Daoy (cell line): ENCODE measurements around the gene GNA14. TPM values are rescaled to one million over a fixed set of nuclear protein-coding genes. Genes with fewer than 3 reads are reported as not detected.
A peak's percentile ranks its signal among the peaks of the same experiment; 100 is the strongest.
"Not testable (repeated sequence)": the region's sequence is repeated elsewhere in the genome, so short reads cannot be mapped to it uniquely, and the experiment has no call there.

Experiments
- DNase-seq: peaks from one replicate; pipeline ENCODE4 v3.0.0-alpha.2; 2015; ENCODE audit warnings: low read depth
- total RNA-seq: library from RNA; depleted of rRNA; stranded (reverse); fragments of >200 nt; shearing (Covaris generic); gene quantifications from 2 replicates; pipeline ENCODE4 v1.2.3, GENCODE V29; 2014

Gene GNA14
- total RNA-seq, 1 experiment from 2014 or later, result 0.23 TPM

- DNase-seq, result no peak
Observed at GRCh38 chr9:77450085-77450475, 198.0 kb downstream of the GNA14 start.

GRCh38 chr9:77449240-77450084 is 198.7 kb downstream of the GNA14 start:
- DNase-seq, result peak; percentile 70

GRCh38 chr9:77447646-77448045 is 200.5 kb downstream of the GNA14 start:
- DNase-seq, result no peak

GRCh38 chr9:77442436-77442835 is 205.7 kb downstream of the GNA14 start:
- no peak for DNase-seq

GRCh38 chr9:77441124-77441523 is 207.0 kb downstream of the GNA14 start:
- DNase-seq, result not testable (repeated sequence)

- peak; percentile 64 for DNase-seq
Observed at GRCh38 chr9:77440057-77440456, 208.1 kb downstream of the GNA14 start.

- no peak for DNase-seq
Observed at GRCh38 chr9:77438653-77439052, 209.5 kb downstream of the GNA14 start.

GRCh38 chr9:77435688-77436087 is 212.4 kb downstream of the GNA14 start:
- DNase-seq, result no peak

GRCh38 chr9:77435277-77435676 is 212.8 kb downstream of the GNA14 start:
- DNase-seq, result no peak

- peak; percentile 69 for DNase-seq
Observed at GRCh38 chr9:77433675-77434445, 214.3 kb downstream of the GNA14 start.

- no peak for DNase-seq
Observed at GRCh38 chr9:77432053-77432452, 216.1 kb downstream of the GNA14 start.

GRCh38 chr9:77429928-77430327 is 218.2 kb downstream of the GNA14 start:
- DNase-seq, result no peak

GRCh38 chr9:77427256-77427927 is 220.7 kb downstream of the GNA14 start:
- no peak for DNase-seq

- DNase-seq, result no peak
Observed at GRCh38 chr9:77426712-77427111, 221.4 kb downstream of the GNA14 start.

- DNase-seq, result no peak
Observed at GRCh38 chr9:77424993-77425392, 223.1 kb downstream of the GNA14 start.

- no peak for DNase-seq
Observed at GRCh38 chr9:77423841-77424240, 224.3 kb downstream of the GNA14 start.

GRCh38 chr9:77422969-77423368 is 225.2 kb downstream of the GNA14 start:
- DNase-seq, result no peak

GRCh38 chr9:77421506-77422265 is 226.4 kb downstream of the GNA14 start:
- no peak for DNase-seq

- DNase-seq, result no peak
Observed at GRCh38 chr9:77420641-77421040, 227.5 kb downstream of the GNA14 start.

GRCh38 chr9:77418226-77418625 is 229.9 kb downstream of the GNA14 start:
- no peak for DNase-seq

- DNase-seq, result peak; percentile 15
Observed at GRCh38 chr9:77417566-77417965, 230.6 kb downstream of the GNA14 start.

- not testable (repeated sequence) for DNase-seq
Observed at GRCh38 chr9:77408521-77408920, 239.6 kb downstream of the GNA14 start.
